NCI-H526 treated with DMSO at 0.1 percent for 48 hours (cell line): ENCODE data around the gene RYR2.
"Not testable (repeated sequence)": the region's sequence is repeated elsewhere in the genome, so short reads cannot be mapped to it uniquely, and the experiment has no call there.

Experiments used
- DNase-seq: peaks from one replicate; lab custom pipeline; 2025; lab: John Stamatoyannopoulos, UW

Gene RYR2

DNA sequence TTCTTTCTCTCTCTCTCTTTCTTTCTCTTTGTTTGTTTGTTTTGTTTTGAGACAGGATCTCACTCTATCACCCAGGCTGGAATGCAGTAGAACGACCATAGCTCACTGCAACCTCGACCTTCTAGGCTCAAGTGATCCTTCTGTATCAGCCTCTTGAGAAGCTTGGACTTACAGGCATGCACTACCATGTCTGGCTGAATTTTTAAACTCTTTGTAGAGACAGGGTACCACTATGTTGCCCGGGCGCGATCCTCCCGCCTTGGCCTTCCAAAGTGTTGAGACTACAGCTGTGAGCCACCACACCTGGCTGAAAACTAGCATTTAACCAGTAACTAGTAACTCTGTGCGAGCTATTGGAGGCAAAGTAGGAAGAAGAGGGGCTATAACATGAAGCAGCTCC, 523.3 kb downstream of the RYR2 start:
- DNase-seq: no peak

DNA sequence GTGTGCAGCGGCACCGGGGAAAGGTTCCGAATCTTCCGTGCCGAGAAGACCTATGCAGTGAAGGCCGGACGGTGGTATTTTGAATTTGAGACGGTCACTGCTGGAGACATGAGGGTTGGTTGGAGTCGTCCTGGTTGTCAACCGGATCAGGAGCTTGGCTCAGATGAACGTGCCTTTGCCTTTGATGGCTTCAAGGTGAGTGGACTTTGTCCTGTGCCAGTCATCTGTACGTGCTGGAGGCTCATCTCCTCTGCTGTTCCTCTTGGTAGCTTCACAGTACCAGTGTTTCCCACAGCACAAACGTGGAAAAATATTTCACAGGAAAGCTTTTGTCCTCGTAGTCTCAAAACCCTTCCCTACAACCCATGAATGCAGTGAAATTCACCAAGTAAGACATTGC, 524.6 kb downstream of the RYR2 start:
- DNase-seq: no peak

DNA sequence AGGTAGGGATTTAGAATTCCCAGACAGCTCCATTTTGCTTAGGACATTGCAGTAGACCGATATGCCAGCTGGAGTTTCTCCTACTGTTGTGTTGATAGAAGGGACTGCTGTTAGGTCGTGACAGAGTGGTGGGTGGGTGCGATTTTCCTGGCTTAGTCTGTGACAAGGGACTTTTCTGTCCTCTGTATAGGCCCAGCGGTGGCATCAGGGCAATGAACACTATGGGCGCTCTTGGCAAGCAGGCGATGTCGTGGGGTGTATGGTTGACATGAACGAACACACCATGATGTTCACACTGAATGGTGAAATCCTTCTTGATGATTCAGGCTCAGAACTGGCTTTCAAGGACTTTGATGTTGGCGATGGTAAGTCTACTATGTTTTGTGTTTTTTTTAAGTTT, 527.0 kb downstream of the RYR2 start:
- no peak for DNase-seq

DNA sequence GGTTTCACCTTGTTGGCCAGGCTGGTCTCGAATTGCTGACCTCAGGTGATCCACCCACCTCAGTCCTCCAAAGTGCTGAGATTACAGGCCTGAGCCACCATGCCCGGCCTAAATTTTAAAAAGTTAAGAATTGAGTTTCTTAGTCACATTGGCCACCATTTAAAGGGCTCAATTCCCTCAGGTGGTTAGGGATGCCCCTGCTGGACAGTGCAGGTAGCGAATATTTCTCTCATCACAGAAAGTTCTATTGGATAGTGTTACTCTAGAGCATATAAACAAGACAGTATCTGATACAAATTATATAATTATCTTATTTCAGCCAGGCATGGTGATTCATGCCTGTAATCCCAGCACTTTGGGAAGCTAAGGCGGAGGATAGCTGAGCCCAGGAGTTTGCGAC, 528.5 kb downstream of the RYR2 start:
- no peak for DNase-seq

DNA sequence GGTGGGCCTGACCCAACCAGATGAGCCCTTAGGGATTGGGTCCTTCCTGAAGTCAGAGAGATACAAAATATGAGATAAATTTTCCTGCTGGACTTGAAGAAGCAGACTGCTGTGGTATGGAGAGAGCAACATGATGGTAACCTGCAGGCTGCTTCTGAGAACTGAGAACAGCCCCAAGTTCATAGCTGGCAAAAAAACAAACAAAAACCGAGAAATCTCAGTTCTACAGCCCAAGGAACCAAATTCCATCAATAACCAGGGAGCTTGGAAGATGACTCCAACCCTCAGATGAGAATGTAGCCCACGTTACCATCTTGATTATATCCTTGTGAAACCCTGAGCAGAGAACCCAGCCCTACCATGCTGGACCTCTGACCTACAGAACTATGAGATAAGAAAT, 532.6 kb downstream of the RYR2 start:
- DNase-seq: no peak

DNA sequence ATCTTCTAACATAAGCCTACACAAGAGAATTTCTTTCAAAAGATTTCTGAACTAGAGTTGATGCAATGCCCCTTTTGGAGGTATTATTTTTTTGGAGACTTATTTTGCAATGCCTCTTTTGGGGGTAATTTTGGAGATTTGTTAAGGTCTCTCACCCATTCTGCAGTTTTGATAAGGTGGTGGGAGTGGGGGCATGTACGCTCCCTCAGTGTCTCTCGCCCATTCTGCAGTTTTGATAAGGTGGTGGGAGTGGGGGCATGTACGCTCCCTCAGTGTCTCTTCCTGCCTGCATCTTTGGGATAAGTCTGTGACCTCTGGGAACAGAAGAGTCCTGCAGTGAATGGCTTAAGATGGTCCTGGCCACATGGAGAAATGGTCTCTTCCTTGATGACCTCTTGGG, 536.6 kb downstream of the RYR2 start:
- no peak for DNase-seq

DNA sequence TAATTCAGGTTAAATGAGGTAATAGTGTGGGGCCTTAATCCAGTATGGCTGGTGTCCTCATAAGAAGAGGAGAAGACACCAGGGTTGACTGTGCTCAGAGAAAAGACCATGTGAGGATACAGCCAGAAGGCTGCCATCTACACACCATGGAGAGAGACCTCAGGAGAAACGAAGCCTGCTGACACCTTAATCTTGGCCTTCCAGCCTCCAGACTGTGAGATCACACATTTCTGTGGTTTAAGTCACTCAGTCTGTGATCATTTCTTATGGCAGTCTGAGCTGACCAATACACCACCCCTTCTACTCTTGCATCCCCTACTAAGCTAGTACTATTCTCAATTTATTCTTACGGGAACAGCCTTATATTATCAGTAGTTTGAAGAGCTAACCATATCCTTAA, 538.7 kb downstream of the RYR2 start:
- DNase-seq: no peak

DNA sequence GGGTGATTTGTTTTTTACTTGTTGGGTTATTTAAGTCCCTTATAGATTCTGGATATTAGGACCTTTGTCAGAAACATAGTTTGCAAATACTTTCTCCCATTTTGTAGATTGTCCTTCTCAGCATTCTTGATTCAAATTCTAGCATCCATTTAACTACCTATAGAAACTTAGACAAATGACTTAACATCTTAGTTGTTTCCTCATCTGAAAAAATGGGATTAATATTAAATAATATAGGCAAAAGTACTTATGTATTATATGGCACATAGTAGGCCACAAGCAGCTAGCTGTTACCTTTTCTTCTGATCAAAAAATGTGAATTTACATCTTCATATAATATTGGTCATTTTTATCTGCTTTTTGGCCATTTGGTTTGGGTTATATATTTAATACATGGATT, 541.3 kb downstream of the RYR2 start:
- DNase-seq: no peak

DNA sequence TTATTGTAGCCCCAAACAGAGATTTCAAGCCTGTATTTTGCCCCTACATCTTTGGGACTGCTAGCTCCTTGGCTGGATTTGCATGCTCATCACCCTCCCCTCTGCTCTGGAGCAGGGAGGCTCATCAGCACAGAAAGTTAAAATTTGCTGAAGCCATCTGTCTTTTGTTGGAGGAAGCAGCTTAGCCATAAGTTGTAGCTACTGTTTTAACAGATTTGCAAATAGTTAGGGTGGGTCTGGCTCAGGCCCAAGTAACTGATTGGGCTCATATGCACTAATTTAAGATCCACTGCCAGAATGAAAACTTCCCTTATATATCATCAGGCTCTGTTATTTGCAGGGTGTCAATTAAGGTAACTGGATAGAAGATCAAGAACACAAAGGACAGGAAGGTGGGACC, 541.8 kb downstream of the RYR2 start:
- no peak for DNase-seq

DNA sequence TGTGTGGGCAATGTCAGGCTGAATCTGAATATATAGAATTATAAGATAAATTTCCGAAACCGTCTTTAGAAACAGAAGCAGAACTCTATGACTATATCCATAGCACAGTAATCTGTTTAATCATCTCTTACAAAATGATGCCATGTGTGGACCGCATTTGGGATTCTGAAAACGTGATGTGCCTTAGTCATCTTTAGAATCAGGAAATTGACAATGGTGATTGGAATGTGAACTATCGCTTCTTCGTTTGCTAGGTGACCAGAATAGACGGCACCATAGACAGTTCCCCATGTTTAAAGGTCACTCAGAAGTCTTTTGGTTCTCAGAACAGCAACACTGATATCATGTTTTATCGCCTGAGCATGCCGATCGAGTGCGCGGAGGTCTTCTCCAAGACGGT, 548.4 kb downstream of the RYR2 start:
- DNase-seq: no peak

DNA sequence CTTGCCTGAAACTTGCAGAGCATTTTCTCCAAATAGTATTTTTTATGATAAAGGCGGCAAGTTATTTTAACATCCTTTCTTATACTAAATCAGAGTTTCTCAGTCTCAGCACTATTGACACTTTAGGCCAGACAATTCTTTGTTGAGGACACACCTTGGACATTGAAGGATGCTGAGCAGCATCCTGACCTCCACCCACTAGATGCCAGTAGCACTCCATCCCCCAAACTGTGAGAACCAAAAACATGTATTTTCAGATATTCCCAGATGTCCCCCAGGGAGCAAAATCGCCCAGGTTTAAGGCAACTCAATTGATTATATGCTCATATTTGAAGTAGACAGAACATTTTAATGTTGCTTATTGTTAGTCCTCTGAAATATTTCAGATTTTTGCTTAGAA, 549.4 kb downstream of the RYR2 start:
- DNase-seq: no peak

DNA sequence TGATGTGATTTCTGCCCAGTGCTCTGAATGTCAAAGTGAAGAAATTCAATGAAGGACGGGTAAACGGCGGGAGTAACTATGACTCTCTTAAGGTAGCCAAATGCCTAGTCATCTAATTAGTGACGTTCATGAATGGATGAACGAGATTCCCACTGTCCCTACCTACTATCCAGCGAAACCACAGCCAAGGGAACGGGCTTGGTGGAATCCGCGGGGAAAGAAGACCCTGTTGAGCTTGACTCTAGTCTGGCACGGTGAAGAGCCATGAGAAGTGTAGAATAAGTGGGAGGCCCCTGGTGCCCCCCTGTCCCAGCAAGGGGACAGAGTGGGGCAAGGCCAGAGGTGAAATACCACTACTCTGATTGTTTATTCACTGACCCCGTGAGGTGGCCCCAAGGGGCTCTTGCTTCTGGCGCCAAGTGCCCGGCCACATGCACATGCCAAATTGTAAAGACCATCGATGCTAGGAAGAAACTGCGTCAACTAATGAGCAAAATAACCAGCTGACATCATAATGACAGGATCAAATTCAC, 561.1 kb downstream of the RYR2 start:
- not testable (repeated sequence) for DNase-seq

DNA sequence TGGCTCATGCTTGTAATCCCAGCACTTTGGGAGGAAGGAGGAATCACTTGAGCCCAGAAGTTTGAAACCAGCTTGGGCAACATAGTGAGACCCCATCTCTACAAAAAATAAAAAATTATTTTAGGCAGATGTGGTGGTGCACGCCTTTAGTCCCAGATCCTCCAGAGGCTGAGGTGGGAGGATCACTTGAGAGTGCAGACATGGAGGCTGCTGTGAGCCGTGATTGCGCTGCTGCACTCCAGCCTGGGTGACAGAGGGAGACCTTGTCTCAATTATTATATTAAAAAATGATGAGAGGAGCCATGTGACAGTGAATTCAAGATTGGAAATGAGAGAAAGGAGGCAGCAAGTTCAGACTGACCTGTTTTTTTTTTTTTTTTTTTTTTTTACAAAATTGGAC, 566.4 kb downstream of the RYR2 start:
- no peak for DNase-seq

DNA sequence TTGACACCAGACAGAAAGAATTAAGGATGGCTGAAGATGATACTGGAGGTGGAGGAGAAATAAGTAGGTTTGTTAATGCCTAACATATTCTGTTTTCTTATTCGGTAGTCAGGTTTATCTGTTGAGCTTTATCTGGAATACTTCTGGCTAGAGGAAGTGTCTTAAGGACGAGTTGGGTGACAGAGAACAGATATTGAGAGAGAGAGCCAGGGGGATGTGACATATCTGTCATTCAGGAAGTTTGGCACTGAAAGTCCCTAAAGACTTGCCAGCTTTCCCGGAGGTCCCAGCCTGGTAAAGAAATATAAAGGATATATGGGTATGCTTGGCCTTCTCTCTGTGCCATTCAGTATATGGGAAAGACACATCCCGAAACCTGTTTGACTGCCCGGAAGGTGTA, 568.2 kb downstream of the RYR2 start:
- no peak for DNase-seq

DNA sequence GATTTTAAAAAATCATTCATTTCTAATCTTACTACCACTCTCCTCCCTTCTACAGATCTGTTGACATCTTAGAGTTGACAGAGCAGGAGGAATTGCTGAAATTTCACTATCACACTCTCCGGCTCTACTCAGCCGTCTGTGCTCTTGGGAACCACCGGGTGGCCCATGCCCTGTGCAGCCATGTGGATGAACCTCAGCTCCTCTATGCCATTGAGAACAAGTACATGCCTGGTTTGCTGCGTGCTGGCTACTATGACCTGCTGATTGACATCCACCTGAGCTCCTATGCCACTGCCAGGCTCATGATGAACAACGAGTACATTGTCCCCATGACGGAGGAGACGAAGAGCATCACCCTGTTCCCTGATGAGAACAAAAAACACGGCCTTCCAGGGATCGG, 572.0 kb downstream of the RYR2 start:
- DNase-seq: no peak

DNA sequence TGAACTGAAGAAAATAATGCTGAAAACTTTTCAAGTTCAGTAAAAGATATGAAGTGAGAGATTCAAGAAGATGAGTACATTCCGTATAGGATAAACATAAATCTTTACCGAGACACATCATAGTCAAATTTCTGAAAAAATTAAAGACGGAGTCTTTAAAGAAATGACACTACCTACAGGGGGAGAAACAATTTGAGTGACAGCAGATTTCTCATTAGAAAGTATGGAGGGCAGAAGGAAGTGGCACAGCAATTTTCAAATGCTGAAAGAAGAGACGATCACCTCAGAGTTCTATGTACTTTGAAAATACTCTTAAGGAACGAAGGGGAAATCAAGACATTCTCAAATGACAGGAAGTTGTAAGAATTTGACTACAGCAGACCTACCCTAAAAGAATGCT, 577.6 kb downstream of the RYR2 start:
- DNase-seq: no peak

DNA sequence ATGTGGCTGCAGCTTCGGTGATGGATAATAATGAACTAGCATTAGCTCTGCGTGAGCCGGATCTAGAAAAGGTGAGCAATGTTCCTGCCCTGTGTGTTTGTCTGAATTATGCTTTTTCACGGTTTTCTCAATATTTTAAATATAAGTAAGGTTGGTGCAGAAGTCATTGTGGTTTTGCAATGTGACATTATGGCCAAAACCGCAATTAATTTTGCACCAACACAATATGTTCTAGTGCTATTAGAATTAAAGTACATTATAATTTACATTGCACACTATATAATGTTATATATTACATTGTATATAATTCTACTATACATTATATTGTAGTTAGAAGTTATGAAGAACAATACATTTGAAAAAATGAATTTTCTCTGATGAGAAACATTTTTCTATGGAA, 592.9 kb downstream of the RYR2 start:
- no peak for DNase-seq

DNA sequence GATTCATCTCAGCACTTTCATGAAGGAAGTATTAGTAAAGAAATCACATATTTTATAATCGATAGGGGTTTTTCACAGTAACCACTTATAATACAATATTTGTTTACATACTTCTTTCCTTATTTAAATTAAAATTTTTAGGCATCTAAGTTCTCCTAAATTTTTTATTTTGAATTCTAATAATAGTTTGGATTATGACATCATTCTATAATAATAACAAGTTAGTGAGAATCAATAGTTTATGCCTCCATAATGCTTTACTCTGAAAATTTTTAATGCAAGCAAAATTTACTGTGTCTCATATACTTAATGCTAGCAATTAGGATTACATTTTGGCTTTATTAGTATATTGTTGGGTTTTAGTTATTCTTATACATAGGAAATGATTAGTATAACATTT, 596.6 kb downstream of the RYR2 start:
- DNase-seq: no peak

DNA sequence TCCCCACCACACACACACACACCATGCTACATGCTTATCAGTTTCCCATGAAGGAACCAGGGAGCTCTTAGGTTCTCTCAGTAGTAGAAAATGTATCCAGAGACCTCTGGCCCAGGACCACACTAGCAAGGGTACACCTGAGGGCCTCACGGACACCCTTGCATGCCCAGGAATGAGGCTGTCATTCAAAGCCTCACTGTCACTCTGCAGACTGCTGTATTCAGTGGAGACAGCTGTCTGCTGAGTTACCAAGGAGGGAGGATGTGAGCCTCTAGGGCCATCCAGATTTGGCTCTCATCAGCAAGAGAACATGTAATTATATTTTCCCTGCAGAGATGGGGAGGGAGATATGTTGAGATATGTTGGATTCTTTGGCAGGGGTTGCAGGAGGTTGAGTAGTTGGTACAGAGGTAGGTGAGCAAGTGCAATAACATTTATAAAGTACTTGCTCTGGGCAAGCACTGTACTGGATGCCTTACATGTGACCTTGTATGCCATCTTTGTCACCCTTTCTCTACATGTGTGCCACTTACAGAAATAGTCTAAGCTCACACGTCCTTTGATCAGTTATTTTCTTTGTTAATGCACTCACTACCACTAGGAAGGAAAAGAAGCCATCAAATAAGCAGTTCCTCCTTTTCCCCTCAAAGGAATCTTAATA, 598.2 kb downstream of the RYR2 start:
- no peak for DNase-seq

DNA sequence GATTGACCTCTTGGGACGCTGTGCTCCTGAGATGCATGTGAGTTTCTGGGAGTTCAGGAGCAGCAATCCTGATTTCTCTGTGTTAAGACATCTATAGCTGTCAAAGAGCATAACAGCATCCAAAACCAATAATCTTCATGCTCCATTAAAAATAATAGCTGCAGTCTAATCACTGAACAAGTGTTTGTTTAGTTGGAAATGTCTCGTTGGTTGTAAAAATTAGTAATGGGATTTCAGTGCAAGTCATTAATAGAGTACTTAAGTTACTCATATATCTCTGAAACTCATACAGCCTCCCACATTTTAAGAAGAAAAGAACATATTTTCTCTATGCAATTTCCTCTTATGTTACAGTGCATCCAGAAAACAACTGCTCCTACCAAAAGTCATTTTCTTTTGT, 599.0 kb downstream of the RYR2 start:
- no peak for DNase-seq

DNA sequence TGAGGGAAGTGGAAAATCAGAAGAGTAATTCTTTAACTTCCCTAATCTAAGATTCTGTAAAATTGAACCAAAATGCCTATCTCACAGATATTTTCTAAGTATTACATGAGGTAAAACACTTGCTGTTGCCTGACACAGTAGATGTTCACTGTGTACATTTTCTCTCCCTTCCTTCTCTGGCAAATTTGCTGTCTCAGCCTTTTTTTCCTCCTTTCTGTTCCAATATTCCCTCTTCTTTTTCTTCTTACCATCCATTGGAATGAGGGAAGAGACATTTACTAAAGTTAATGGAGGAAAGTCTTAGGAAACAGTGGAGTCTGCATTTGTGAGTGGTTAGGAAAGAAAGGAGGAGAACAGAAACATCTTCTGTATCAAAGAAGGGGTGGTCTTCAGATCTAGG, 608.8 kb downstream of the RYR2 start:
- no peak for DNase-seq

DNA sequence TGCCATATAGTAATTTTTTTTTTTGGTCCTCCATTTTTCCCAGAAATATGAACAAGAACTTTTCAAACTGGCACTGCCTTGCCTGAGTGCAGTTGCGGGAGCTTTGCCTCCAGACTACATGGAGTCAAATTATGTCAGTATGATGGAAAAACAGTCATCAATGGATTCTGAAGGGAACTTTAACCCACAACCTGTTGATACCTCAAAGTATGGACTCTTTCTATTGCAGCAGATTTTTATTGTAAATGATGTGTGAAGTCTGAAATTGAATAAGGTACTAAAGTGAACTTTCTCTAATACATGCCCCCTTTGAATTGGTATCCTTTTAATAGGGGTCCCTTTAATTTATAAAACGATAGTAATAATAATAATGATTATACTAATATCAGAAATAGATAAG, 613.8 kb downstream of the RYR2 start:
- DNase-seq: no peak

DNA sequence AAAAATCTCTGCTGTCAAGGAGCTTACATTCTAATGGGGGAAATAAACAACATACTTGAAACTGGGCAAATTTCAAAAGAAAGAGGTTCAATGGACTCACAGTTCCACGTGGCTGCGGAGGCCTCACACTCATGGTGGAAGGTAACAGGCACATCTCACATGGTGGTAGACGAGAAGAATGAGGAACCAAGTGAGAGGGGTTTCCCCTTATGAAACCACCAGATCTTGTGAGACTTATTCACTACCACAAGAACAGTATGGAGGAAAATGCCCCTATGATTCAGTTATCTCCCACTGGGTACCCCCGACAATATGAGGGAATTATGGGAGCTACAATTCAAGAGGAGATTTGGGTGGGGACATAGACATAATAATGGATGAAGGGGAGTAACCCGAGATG, 622.4 kb downstream of the RYR2 start:
- DNase-seq: no peak

DNA sequence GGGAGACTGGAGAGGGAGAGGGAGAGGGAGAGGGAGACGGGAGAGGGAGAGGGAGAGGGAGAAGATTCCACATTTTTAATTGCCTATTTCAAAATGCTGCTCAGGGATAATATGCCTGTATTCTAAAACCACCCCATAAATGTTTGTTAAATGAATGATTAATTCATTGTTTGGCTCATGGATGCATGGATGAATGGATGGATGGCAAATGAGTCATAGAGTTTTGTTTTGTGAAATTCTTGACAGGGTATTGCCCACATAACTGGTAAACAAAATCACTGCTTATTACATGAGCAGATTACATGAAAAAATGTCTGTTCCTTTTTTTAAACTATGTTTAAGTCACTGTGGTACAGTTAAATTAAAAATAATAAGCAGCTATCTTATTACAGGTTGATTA, 628.3 kb downstream of the RYR2 start:
- DNase-seq: no peak

DNA sequence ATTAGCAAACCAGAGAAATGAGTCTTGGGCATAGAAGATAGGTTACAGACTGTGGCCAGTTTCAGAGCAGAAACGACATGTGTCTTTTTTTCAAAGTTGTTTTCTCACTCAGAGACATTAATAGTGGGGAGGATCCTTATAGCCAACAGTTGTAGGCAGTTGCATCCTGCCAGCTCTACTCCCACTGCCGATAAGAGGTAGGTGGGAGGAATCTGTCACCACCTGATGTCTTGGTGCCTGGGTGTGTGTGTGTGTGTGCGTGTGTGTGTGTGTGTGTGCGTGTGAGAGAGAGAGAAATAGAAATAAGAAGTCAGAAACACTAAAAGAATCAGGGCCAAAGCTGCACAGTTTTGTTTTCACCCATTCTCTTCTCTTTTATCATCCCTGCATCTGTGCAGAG, 629.3 kb downstream of the RYR2 start:
- no peak for DNase-seq
